ENCODE measurements around the gene ZNF614.
"Not testable (repeated sequence)": the region's sequence is repeated elsewhere in the genome, so short reads cannot be mapped to it uniquely, and the experiment has no call there.

The ZNF614 gene

DNA sequence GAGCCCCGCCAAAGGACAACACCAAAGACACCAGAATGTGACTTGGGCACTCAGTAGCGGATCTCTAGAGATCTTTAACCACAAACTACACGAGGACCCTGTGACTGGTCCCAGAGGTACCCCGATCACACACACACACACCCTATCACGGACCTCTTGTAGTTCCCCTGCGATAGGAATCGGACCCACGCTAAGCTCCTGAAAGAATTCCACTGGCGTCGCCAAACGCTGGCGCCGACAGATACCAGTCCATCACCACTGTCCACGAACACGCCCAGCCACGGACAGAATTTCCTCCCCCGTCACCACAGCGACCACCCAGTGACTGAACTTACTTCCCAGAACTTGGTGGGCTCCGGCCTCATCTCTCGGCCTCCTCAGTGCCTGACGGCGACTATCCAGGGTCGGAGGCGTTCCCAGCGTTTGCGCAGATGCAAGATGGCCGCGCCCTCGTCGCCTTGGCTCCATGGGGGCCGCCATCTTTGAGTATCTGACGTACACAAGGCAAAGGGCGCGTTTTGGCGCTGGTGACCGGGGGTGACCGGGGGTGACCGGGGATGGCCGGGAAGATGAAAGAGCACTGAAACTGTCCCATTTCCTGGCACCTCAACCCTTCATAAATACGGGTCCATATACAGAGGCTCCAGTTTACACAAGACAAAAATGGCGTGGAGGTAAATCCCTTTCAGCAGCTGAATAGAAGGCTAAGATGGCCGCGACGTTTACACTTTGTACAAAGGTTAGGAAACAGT, 20.2 kb downstream of the ZNF614 start, which contains the start of gene ZNF615:
TSS of gene ZNF615 (minus strand) at position 406 of the 752 bp plus-strand sequence. CDS start 4,500 bp downstream, outside the sequence.
- peaks cover 11% of the 10 kb centered on the region; the same call in 1 of the 2 replicates for H3K9me3 ChIP-seq (ENCODE audit: low read depth, low read length)
- peak within 1 kb of the TSS; percentile 97 for H3K4me3 ChIP-seq
- peak within 1 kb of the TSS; percentile 54; the same call in 1 of the 2 replicates for H3K27ac ChIP-seq
- TF ChIP-seq FOXP2 (optimal IDR thresholded peaks at IDR 0.05; ENCODE audit: control extremely low read depth, extremely low read length, insufficient read depth) (no peak), EZH2 (IDR thresholded peaks at IDR 0.05) (no peak), POLR2AphosphoS5 (IDR thresholded peaks at IDR 0.05; ENCODE audit: borderline replicate concordance, low read depth, low read length) (peak; percentile 78; the same call in 1 of the 2 replicates)
- H3K36me3 ChIP-seq (ENCODE audit: insufficient read depth, low read length): peaks cover 20% of the 10 kb centered on the region
- peak within 1 kb of the TSS; percentile 73 for H3K9ac ChIP-seq (ENCODE audit: insufficient read length)
- DNase-seq (ENCODE audit: low read depth, low spot score): peak; percentile 56

- H3K27ac ChIP-seq: no peak overlapping the region
- peaks cover 17% of the 10 kb centered on the region for H3K36me3 ChIP-seq (ENCODE audit: insufficient read depth, low read length)
These were observed 20.8 kb downstream of the ZNF614 start for GRCh38 chr19:52007451-52007805.

DNA sequence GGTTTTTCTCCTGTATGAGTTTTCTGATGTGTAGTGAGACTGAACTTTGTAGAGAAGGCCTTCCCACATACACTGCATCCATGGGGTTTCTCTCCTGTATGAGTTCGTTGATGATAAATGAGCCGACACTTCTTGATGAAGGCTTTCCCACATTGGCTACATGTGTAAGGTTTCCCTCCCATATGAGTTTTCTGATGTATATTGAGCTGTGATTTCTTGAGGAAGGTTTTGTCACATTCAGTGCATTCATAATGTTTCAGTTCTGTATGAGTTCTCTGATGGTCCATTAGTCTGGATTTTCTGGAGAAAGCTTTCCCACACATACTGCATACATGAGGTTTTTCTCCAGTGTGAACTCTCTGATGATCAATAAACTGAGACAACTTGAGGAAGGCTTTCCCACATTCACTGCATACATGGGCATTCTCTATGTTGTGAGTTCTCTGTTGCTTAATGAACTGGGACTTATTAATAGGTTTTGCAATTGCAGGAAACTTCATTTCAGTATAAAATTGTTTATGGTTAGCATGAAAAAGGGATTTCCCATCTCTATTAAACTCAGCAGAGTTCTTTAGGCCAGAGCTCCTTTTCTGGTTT, 34.0 kb downstream of the ZNF614 start:
- H3K36me3 ChIP-seq (ENCODE audit: insufficient read depth, low read length): peaks cover 44% of the 10 kb centered on the region
- no peak overlapping the region for H3K27ac ChIP-seq
- no peak overlapping the region for H3K4me3 ChIP-seq
- no peak overlapping the region for H3K9ac ChIP-seq (ENCODE audit: insufficient read length)
- DNase-seq (ENCODE audit: low read depth, low spot score): no peak
- H3K9me3 ChIP-seq (ENCODE audit: low read depth, low read length): peaks cover 34% of the 10 kb centered on the region
- TF ChIP-seq POLR2AphosphoS5 (IDR thresholded peaks at IDR 0.05; ENCODE audit: borderline replicate concordance, low read depth, low read length) (no peak), EZH2 (IDR thresholded peaks at IDR 0.05) (no peak), FOXP2 (optimal IDR thresholded peaks at IDR 0.05; ENCODE audit: control extremely low read depth, extremely low read length, insufficient read depth) (no peak)

More at GRCh38 chr19:52007451-52007805, 20.8 kb downstream of the ZNF614 start:
- DNase-seq (ENCODE audit: low read depth, low spot score): no peak
- TF ChIP-seq FOXP2 (optimal IDR thresholded peaks at IDR 0.05; ENCODE audit: control extremely low read depth, extremely low read length, insufficient read depth) (no peak), EZH2 (IDR thresholded peaks at IDR 0.05) (no peak), POLR2AphosphoS5 (IDR thresholded peaks at IDR 0.05; ENCODE audit: borderline replicate concordance, low read depth, low read length) (no peak)
- peak overlapping the region; percentile 73 for H3K9ac ChIP-seq (ENCODE audit: insufficient read length)
- H3K9me3 ChIP-seq (ENCODE audit: low read depth, low read length): peaks cover 11% of the 10 kb centered on the region; the same call in 1 of the 2 replicates
- H3K4me3 ChIP-seq: peak overlapping the region; percentile 97

DNA sequence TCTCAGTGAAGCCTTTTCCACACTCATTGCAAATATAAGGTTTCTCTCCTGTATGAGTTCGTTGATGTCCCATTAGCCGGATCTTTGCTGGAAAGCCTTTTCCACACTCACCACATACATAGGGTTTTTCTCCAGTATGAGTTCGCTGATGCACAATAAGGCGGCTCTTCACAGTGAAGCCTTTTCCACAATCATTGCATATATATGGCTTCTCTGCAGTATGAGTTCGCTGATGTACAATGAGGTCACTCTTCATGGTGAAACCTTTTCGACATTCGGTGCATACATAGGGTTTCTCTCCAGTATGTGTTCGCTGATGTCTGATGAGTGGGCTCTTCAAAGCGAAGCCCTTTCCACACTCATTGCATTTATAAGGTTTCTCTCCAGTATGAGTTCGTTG, 34.8 kb downstream of the ZNF614 start:
- Histone ChIP-seq H3K4me3 (no peak overlapping the region), H3K9me3 (ENCODE audit: low read depth, low read length) (peaks cover 33% of the 10 kb centered on the region), H3K27ac (no peak overlapping the region), H3K36me3 (ENCODE audit: insufficient read depth, low read length) (peaks cover 37% of the 10 kb centered on the region), H3K9ac (ENCODE audit: insufficient read length) (no peak overlapping the region)
- no peak for TF ChIP-seq POLR2AphosphoS5 (IDR thresholded peaks at IDR 0.05; ENCODE audit: borderline replicate concordance, low read depth, low read length)
- TF ChIP-seq FOXP2 (optimal IDR thresholded peaks at IDR 0.05; ENCODE audit: control extremely low read depth, extremely low read length, insufficient read depth): no peak
- no peak for TF ChIP-seq EZH2 (IDR thresholded peaks at IDR 0.05)
- no peak for DNase-seq (ENCODE audit: low read depth, low spot score)

DNA sequence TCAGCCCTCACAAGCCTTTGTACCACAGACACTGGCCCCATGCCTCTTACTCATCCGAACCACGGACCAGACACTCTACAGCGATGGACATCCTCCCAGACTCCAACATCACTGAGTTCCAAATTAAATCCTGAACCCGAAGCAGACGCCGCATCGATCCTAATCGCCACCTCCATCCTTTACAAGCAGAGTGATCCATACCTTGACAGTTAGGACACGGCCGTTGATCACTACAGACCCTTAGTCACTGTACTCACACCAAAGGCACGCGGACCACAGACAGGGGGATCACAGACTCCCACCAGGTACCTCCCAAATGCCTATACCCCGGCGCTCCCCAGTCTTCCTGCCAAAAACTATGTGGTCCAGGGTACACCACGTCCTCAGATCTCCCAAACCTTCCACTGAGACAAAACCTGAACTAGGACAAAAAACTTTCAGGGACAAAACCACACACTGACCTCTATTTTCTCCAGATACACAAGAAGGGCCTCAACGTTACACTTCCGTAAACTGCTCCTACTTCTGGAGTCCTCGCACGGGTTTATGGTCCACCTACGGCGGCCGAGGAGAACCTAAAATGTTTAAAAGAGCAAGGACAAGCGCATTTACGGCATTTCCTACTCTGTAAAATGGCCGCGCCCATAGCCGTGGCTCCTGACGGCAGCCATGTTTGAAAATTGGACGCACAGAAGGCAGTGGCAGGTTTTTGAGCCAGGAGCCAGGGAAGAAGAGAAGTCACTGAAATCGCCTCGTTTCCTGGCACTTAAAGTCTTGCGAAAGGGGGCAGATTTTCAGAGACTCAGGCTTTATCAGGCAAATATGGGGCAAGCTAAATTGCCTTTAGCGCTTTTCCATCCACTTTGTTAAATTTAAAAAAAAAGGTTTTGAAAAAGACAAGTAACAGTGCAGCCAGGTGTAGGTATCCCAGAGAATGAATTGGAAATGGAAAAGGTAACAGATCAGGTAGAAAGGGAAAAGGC, 41.6 kb downstream of the ZNF614 start, which contains the start of gene ZNF350:
TSS of gene ZNF350 (minus strand) at position 532 of the 983 bp plus-strand sequence. CDS start 12,480 bp downstream, outside the sequence.
- TF ChIP-seq FOXP2 (optimal IDR thresholded peaks at IDR 0.05; ENCODE audit: control extremely low read depth, extremely low read length, insufficient read depth) (no peak), POLR2AphosphoS5 (IDR thresholded peaks at IDR 0.05; ENCODE audit: borderline replicate concordance, low read depth, low read length) (peak; percentile 63), EZH2 (IDR thresholded peaks at IDR 0.05) (no peak)
- Histone ChIP-seq H3K9me3 (ENCODE audit: low read depth, low read length) (peaks cover 10% of the 10 kb centered on the region; the same call in 1 of the 2 replicates), H3K36me3 (ENCODE audit: insufficient read depth, low read length) (no peaks in the 10 kb centered on the region), H3K27ac (peak within 1 kb of the TSS; percentile 35; the same call in 1 of the 2 replicates), H3K9ac (ENCODE audit: insufficient read length) (peak within 1 kb of the TSS; percentile 94), H3K4me3 (peak within 1 kb of the TSS; percentile 94)
- peak; percentile 76 for DNase-seq (ENCODE audit: low read depth, low spot score)

- H3K36me3 ChIP-seq (ENCODE audit: insufficient read depth, low read length): no peaks in the 10 kb centered on the region
- H3K9me3 ChIP-seq (ENCODE audit: low read depth, low read length): peaks cover 11% of the 10 kb centered on the region; the same call in 1 of the 2 replicates
- DNase-seq (ENCODE audit: low read depth, low spot score): no peak
- TF ChIP-seq FOXP2 (optimal IDR thresholded peaks at IDR 0.05; ENCODE audit: control extremely low read depth, extremely low read length, insufficient read depth) (no peak), EZH2 (IDR thresholded peaks at IDR 0.05) (no peak), POLR2AphosphoS5 (IDR thresholded peaks at IDR 0.05; ENCODE audit: borderline replicate concordance, low read depth, low read length) (no peak)
- H3K4me3 ChIP-seq: no peak overlapping the region
- H3K27ac ChIP-seq: no peak overlapping the region
- H3K9ac ChIP-seq (ENCODE audit: insufficient read length): no peak overlapping the region
These were observed 44.8 kb downstream of the ZNF614 start for GRCh38 chr19:51983361-51983760.

DNA sequence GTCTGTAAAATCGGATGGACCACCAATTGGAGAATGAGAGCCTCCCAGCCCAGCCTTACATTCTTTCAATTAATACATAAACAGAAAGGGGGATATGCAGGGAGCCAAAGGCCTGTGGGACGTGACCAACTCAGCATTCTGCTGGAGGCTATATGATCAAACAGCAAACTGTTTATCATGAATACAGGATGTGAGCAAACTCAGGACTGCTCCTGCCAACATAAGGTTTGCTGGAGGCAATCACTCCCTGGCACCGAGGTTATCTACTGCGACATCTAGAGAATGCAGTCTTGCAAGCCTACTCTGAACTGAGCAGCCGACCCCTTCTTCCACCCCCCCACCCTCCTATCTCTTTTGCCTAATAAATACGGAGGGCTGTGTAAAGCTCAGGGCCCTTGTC, 47.3 kb downstream of the ZNF614 start:
- H3K9me3 ChIP-seq (ENCODE audit: low read depth, low read length); H3K27ac ChIP-seq; DNase-seq (ENCODE audit: low read depth, low spot score); H3K9ac ChIP-seq (ENCODE audit: insufficient read length); H3K36me3 ChIP-seq (ENCODE audit: insufficient read depth, low read length); H3K4me3 ChIP-seq: not testable (repeated sequence)
